HEK293T (cell line): ENCODE results near the gene PCDHB2.

Experiments used
- CTCF ChIA-PET: fragments of 350-600 bp; formaldehyde crosslinking; extraction: SDS; loops from one replicate; lab custom pipeline; 2021; ENCODE audit warnings: antibody characterized with exemption, inconsistent platforms; lab: Yijun Ruan, JAX
- POLR2A ChIA-PET: fragments of 350-600 bp; formaldehyde crosslinking; extraction: SDS; loops from one replicate; lab custom pipeline; 2020; ENCODE audit warnings: antibody characterized with exemption, inconsistent platforms; lab: Yijun Ruan, JAX
- DNase-seq: peaks from one replicate; pipeline ENCODE4 v3.0.0; 2012; ENCODE audit warnings: mixed read lengths; ENCODE audit errors: extremely low spot score
- ARNT ChIP-seq: fragments of 450-650 bp; IDR thresholded peaks from 2 replicates; pipeline ENCODE4 v1.6.1; 2017; ENCODE audit warnings: mild to moderate bottlenecking
- BHLHE40 ChIP-seq: fragments of 450-650 bp; IDR thresholded peaks from 2 replicates; pipeline ENCODE4 v1.6.1; 2016; ENCODE audit warnings: mild to moderate bottlenecking, moderate library complexity, borderline replicate concordance
- CTBP1 ChIP-seq: fragments of 450-650 bp; IDR thresholded peaks from 2 replicates; pipeline ENCODE4 v1.6.1; 2016; ENCODE audit warnings: borderline replicate concordance
- ELF4 ChIP-seq: fragments of 450-650 bp; IDR thresholded peaks from 2 replicates; pipeline ENCODE4 v1.6.1; 2017; ENCODE audit warnings: antibody characterized with exemption
- FOXA1 ChIP-seq: fragments of 450-650 bp; IDR thresholded peaks from 2 replicates; pipeline ENCODE4 v1.6.1; 2016; ENCODE audit warnings: mild to moderate bottlenecking
- FOXK2 ChIP-seq: fragments of 450-650 bp; IDR thresholded peaks from 2 replicates; pipeline ENCODE4 v1.6.1; 2016; ENCODE audit warnings: mild to moderate bottlenecking
- FOXM1 ChIP-seq: fragments of 450-650 bp; IDR thresholded peaks from 2 replicates; pipeline ENCODE4 v1.6.1; 2017; ENCODE audit warnings: mild to moderate bottlenecking, borderline replicate concordance
- HDGF ChIP-seq: fragments of 450-650 bp; IDR thresholded peaks from 2 replicates; pipeline ENCODE4 v1.6.1; 2017; ENCODE audit warnings: antibody characterized with exemption, borderline replicate concordance
- L3MBTL2 ChIP-seq: fragments of 450-650 bp; conservative IDR thresholded peaks from 2 replicates; pipeline ENCODE4 v1.6.1; 2016; ENCODE audit warnings: mild to moderate bottlenecking
- LEF1 ChIP-seq: fragments of 450-650 bp; IDR thresholded peaks from 2 replicates; pipeline ENCODE4 v1.6.1; 2017; ENCODE audit warnings: mild to moderate bottlenecking, borderline replicate concordance
- NFRKB ChIP-seq: fragments of 450-650 bp; IDR thresholded peaks from 2 replicates; pipeline ENCODE4 v1.6.1; 2016; ENCODE audit warnings: mild to moderate bottlenecking, moderate library complexity
- SP1 ChIP-seq: fragments of 450-650 bp; IDR thresholded peaks from 2 replicates; pipeline ENCODE4 v1.6.1; 2017
- SUZ12 ChIP-seq: fragments of 450-650 bp; IDR thresholded peaks from 2 replicates; pipeline ENCODE4 v1.6.1; 2016; ENCODE audit warnings: mild to moderate bottlenecking
- TARDBP ChIP-seq: fragments of 450-650 bp; IDR thresholded peaks from 2 replicates; pipeline ENCODE4 v1.6.1; 2016
- ZNF384 ChIP-seq: fragments of 450-650 bp; IDR thresholded peaks from 2 replicates; pipeline ENCODE4 v1.6.1; 2016
- TF ChIP-seq, protein P1 (sequence below): fragments of 450-650 bp; IDR thresholded peaks from 2 replicates; pipeline ENCODE4 v1.6.1; 2016

Gene PCDHB2

DNA sequence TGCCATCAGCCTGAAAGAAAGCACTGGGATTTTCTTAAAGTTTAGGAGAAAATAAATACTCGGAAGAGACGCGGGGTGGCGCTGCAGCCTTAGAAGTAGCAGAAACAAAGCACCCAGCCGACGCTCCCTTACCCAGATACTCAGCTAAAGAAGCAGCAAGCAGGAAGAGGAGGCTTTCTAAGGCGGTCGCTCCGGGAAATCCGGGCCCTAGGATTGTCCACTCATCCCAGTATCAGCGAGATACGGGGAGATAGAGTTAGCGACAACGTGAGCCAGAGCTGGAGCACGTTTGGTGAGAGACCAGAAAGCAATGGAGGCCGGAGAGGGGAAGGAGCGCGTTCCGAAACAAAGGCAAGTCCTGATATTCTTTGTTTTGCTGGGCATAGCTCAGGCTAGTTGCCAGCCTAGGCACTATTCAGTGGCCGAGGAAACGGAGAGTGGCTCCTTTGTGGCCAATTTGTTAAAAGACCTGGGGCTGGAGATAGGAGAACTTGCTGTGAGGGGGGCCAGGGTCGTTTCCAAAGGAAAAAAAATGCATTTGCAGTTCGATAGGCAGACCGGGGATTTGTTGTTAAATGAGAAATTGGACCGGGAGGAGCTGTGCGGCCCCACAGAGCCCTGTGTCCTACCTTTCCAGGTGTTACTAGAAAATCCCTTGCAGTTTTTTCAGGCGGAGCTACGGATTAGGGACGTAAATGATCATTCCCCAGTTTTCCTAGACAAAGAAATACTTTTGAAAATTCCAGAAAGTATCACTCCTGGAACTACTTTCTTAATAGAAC lies at the start of gene PCDHB2:
PCDHB2 (plus strand) TSS at position 135 of the 782 bp plus-strand sequence; CDS start at position 311, 176 bp downstream.
- CTCF ChIA-PET, result interaction anchor here (0.6 to 0.8 kb wide), 2 partner anchors 17 kb away, joined by 3 read pairs; no protein-coding TSS in a partner anchor
- POLR2A ChIA-PET, result no interaction called here

DNA sequence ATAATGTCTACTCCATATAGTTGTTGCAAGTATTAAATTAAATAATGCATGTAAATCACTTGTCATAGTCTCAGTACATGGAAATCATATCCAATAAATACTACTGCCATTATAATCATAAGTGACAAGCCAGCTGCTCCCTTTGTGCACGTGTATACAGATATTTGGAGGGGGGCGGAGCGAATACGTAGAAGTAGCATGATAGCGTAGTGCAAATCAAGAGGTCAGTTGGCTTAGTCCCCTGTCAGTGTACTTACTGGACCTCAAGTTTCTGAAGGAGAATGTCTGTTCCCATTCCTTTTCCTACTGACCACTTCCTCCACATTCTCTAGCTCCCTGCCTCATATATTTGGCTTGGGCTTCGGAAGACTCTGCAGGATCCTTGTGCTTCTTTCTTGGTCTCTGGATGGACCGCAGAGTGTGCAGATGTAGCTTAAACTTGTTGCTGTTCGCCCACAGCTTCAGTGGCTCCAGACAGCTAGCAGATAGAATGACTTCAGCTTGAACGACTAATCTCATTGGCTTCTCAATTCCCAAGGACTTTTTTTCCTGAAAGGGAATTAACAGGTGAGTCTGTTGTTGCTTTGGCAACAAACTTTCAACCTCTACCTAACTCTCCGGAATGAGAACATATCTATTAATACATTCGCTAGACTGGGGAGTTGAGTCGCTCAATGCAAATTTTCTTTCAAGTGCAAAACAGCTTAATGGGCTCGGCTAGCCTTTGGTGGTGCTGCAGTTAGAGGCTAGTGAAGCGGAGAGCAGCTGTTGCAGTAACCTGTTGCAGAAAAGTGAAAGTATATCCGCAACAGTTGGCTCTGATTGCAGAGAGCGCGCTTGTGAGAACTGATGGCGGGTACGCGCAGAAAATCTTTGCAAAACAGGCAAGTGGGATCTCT lies 43.5 kb upstream of the PCDHB2 start, which contains the start of gene PCDHB1:
PCDHB1 (plus strand) TSS at position 753 of the 899 bp plus-strand sequence; CDS start at position 850, 97 bp downstream.
- TF ChIP-seq ARNT (no peak), BHLHE40 (no peak), SUZ12 (no peak), FOXK2 (no peak), ELF4 (no peak), FOXM1 (no peak), SP1 (no peak), CTBP1 (no peak), TARDBP (no peak), HDGF (no peak), LEF1 (no peak)
- ChIA-PET POLR2A (no interaction called here), CTCF (interaction anchor here (0.6 to 0.7 kb wide), 3 partner anchors 84 to 547 kb away, joined by 3 read pairs; partner anchors contain the start of gene PCDHB5)
- no peak for DNase-seq

More for the DNA sequence above, at the start of gene PCDHB2:
- peak; percentile 35 for DNase-seq
- TF ChIP-seq FOXM1 (no peak), SUZ12 (no peak), SP1 (no peak), FOXK2 (no peak)
- TF ChIP-seq, protein P1, sequence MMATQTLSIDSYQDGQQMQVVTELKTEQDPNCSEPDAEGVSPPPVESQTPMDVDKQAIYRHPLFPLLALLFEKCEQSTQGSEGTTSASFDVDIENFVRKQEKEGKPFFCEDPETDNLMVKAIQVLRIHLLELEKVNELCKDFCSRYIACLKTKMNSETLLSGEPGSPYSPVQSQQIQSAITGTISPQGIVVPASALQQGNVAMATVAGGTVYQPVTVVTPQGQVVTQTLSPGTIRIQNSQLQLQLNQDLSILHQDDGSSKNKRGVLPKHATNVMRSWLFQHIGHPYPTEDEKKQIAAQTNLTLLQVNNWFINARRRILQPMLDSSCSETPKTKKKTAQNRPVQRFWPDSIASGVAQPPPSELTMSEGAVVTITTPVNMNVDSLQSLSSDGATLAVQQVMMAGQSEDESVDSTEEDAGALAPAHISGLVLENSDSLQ, result no peak

DNA sequence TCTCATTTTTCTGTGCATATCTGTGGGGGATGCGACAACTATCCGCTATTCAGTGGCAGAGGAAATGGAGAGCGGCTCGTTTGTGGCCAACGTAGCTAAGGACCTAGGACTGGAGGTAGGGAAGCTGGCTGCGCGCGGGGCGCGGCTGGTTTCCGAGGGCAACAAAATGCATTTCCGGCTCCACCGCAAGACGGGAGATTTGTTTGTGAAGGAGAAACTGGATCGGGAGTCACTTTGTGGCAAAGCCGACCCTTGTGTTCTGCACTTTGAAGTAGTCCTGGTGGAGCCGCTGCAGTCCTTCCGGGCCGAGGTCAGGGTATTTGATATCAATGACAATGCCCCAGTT lies 42.9 kb upstream of the PCDHB2 start:
- ChIA-PET CTCF (no interaction called here), POLR2A (no interaction called here)
- TF ChIP-seq L3MBTL2 (no peak), TARDBP (no peak), ARNT (no peak), CTBP1 (no peak), BHLHE40 (no peak), FOXK2 (no peak), SP1 (no peak), FOXM1 (no peak), ELF4 (no peak), FOXA1 (no peak), NFRKB (no peak)
- TF ChIP-seq, protein P1, result no peak
- no peak for DNase-seq

DNA sequence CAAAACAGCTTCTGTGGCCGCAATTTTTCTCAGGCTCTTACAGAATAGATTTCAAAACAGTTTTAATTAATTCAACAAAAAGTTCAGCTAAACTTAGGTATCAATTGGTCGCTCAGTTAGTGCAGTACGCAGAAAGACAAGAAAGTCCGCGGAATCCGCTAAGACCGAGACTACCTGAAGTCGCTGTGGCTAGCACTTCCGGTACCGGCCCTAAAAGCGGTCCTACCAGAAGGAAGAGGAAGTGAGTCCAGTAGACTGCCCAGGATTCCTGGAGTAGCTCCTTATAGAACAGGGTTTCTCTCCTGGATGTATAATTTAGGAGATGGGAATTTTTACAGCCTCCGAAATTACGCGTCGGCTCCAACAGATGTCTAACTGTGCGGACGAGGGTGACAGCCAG lies 16.6 kb upstream of the PCDHB2 start:
- CTCF ChIA-PET, result interaction anchor here (1.0 kb wide), 1 partner anchor 17 kb away, joined by 3 read pairs; the partner anchor contains the start of gene PCDHB2
- TF ChIP-seq SP1 (no peak), L3MBTL2 (no peak), HDGF (no peak)
- no peak for DNase-seq
- POLR2A ChIA-PET, result no interaction called here

DNA sequence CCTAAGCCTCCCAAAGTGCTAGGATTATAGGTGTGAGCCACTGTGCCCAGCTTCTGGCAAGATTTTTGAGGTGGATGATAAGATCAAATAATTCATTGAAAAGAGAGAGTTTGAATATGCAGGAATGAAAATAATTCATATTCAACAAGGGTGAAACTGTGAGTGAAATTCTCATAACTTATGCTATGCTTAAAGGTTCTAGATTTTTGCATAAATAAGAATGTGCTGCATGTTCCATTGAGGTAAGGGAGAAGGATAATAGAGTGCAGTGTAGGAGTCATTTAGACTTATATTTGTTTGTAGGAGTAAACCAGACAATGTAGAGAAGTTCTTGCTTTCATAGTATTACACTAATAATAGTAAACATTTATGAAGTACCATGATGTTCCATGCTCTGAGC lies 12.2 kb upstream of the PCDHB2 start:
- no peak for DNase-seq
- TF ChIP-seq SUZ12 (no peak), CTBP1 (no peak), FOXK2 (no peak), SP1 (no peak), ZNF384 (no peak), ARNT (no peak)
- TF ChIP-seq, protein P1, result no peak
- POLR2A ChIA-PET, result no interaction called here
- CTCF ChIA-PET, result interaction anchor here (0.7 kb wide), 1 partner anchor 104 kb away, joined by 4 read pairs; no protein-coding TSS in a partner anchor

DNA sequence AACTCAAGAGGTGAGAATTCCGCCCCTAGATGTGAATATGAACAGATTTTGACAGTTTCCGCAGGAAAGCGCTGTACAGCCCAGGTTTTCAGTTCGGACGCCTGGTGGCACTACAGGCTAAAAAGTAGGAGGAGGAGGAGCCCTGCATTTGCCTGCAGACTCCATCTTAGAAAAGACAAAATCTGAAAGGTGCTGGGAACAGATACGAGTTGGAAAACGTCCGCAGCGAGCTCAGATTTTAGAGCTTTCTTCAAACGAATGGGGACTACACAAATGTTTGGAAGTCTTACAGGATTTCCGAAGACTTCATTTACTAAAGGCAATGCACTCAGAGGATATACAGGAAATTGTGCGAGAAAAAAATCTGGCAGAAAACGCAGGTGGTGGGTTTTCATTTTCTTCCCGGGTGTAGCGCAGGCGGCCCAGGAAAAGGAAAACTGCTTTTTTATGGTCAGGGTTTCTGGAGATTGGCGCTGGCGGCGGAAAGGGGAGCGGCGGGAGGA lies 9.9 kb upstream of the PCDHB2 start:
- ChIA-PET POLR2A (no interaction called here), CTCF (interaction anchor here (0.6 to 1.2 kb wide), 3 partner anchors 139 to 373 kb away, joined by 3 read pairs; partner anchors contain the start of gene PCDHB14)
- peak; percentile 58 for DNase-seq
- TF ChIP-seq SP1 (no peak), FOXM1 (no peak), TARDBP (no peak), L3MBTL2 (no peak), ZNF384 (no peak), HDGF (no peak), FOXA1 (no peak), ARNT (no peak), BHLHE40 (no peak), CTBP1 (no peak), FOXK2 (no peak), ELF4 (no peak), SUZ12 (no peak), NFRKB (no peak), LEF1 (no peak)
- TF ChIP-seq, protein P1, result no peak
